Subcutaneous abdominal adipose tissue (tissue), 5 donors: ENCODE results near the gene PFN1.
"Not testable (repeated sequence)": the region's sequence is repeated elsewhere in the genome, so short reads cannot be mapped to it uniquely, and the experiment has no call there.

Experiments used
- H3K27ac ChIP-seq: one replicate; pipeline ENCODE4 v1.7.0; 2013; ENCODE audit warnings: low read depth, mild to moderate bottlenecking, inconsistent platforms, low read length, moderate library complexity
- H3K27me3 ChIP-seq, 5 donors: one replicate each; pipeline ENCODE4 v1.7.0; 2013; ENCODE audit warnings: low read length in 5 of 5, inconsistent platforms in 1 of 5; ENCODE audit not compliant: control insufficient read depth in 5 of 5, insufficient read depth in 4 of 5
- H3K36me3 ChIP-seq, 5 donors: one replicate each; pipeline ENCODE4 v1.7.0; 2013; ENCODE audit warnings: low read length in 5 of 5; ENCODE audit not compliant: control insufficient read depth in 5 of 5, insufficient read depth in 5 of 5
- H3K4me1 ChIP-seq, 5 donors: one replicate each; pipeline ENCODE4 v1.7.0; 2013; ENCODE audit warnings: low read length in 5 of 5, mild to moderate bottlenecking in 3 of 5, moderate library complexity in 1 of 5; ENCODE audit not compliant: control insufficient read depth in 5 of 5, insufficient read depth in 5 of 5
- H3K4me3 ChIP-seq, 5 donors: one replicate each; pipeline ENCODE4 v1.7.0; 2013; ENCODE audit warnings: low read length in 5 of 5, low read depth in 1 of 5
- H3K9ac ChIP-seq, 5 donors: one replicate each; pipeline ENCODE4 v1.7.0; 2013; ENCODE audit warnings: low read length in 5 of 5, mild to moderate bottlenecking in 4 of 5, moderate library complexity in 3 of 5
- H3K9me3 ChIP-seq, 5 donors: one replicate each; pipeline ENCODE4 v1.7.0; 2013; ENCODE audit warnings: low read length in 5 of 5; ENCODE audit not compliant: control insufficient read depth in 5 of 5
- donor health status: healthy.
- donor health status: healthy.
- donor health status: healthy.
- donor health status: healthy.
- donor health status: healthy.

PFN1 gene

DNA sequence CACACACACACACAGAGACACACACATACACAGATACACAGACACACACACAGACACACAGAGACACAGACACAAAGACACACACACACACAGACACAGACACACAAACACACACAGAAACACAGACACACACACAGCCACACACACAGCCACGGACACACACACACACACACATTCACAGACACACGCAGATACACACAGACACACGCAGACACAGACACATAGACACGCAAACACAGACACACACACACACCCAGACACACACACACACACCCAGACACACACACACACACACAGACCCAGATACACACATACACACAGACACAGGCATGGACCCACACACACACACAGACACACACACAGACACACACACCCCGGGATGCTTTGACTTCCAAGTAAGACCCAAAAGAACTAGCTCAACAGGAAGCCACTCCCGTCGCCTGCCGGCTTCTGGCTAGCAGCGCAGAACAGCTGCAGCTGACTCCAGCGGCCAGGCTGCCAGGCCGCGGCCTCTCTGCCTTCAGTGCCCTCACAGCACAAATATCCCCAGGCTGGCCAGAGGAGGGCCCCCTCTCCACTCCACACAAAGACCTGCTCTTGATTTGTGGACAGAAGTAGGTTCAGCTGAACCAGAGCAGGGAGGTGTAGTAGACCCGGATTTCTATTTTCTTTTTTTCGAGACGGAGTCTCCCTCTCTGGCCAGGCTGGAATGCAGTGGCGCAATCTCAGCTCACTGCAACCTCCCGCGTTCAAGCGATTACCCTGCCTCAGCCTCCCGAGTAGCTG is 39.4 kb downstream of the PFN1 start:
- Histone ChIP-seq H3K9ac (peak overlapping the region in 3 of 5 donors; percentile 35 to 48 (median 41)), H3K4me3 (peak overlapping the region in 3 of 5 donors; percentile 6 to 34 (median 26)), H3K27me3 (no peaks in the 10 kb centered on the region)

DNA sequence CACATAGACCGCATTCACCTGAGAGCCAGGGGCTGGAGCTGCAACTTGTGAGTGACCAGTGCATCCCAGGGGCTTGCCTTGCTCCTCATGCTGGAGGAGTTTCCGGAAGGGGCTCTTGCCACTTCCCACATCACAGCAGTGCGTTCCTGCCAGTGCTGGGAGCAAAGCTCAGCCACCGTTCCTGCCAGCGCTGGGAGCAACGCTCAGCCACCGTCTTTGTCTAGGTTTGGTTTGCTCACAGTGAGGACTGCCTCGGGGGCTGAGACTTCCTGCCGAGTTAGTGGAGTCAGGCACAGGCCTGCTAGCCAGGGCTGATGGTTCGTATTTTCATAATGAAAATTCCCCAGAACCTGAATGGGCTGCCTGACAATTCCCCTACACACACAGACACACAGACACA is 40.0 kb downstream of the PFN1 start:
- Histone ChIP-seq H3K4me1 (peaks cover 0 to 19% (median 16%) of the 10 kb centered on the region in 5 donors), H3K4me3 (peak overlapping the region in 1 of 5 donors; percentile 34), H3K27me3 (no peaks in the 10 kb centered on the region), H3K9me3 (no peaks in the 10 kb centered on the region), H3K36me3 (no peaks in the 10 kb centered on the region), H3K9ac (peak overlapping the region in 4 of 5 donors; percentile 4 to 48 (median 32)), H3K27ac (peak overlapping the region; percentile 41)

More for the DNA sequence above, 39.4 kb downstream of the PFN1 start:
- Histone ChIP-seq H3K4me1 (peaks cover 0 to 18% (median 16%) of the 10 kb centered on the region in 5 donors), H3K9me3 (no peaks in the 10 kb centered on the region), H3K36me3 (no peaks in the 10 kb centered on the region), H3K27ac (peak overlapping the region; percentile 41)

GRCh38 chr17:4906642-4907041 is 41.7 kb downstream of the PFN1 start:
- peaks cover 0 to 35% (median 21%) of the 10 kb centered on the region in 5 donors for H3K4me1 ChIP-seq
- not testable (repeated sequence) for H3K36me3 ChIP-seq, H3K9me3 ChIP-seq, H3K9ac ChIP-seq, H3K27me3 ChIP-seq, H3K4me3 ChIP-seq, H3K27ac ChIP-seq

DNA sequence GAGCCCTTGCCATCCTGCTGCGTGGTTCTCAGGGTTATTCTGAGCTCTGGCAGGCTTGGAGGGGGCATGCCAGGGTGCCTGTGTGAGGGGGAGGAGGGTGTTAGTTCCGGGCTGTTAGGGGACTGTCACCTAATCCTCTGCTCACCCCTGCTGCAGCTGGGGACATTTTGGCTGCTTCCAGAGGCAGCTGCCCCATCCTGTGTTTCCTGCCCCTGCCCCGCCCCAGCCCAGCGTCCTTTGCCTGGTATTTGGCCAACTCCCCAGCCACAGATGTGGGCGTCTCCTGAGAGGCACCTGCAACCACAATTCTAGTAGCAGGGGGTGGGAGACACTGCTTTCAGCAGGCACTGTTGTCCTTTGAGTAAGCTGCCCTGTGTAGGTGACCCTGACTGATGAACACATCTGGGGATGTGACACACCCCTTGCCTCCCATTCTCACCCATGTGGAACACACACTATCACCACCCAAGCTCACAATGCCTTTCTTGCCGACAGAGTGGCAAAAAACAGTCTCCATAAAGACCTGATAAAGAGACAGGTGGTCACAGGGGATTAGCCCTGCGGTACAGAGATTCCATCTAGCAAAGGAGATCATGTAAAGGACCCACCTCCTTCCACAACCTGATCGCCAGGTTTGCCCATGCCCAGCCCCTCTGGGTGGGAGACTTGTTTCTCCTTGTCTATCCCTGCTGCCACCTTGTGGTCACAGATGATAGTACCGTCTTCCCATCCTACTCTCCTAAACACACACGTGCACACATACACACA is 45.1 kb downstream of the PFN1 start, which contains the start of gene CHRNE:
TSS of gene CHRNE (minus strand) at position 48 of the 768 bp plus-strand sequence. CDS start at position 13, 35 bp downstream.
- H3K36me3 ChIP-seq: no peaks in the 10 kb centered on the region
- peak within 1 kb of the TSS in 1 of 5 donors; percentile 20 for H3K9ac ChIP-seq
- peak within 1 kb of the TSS in 2 of 5 donors; percentile 44 to 70 for H3K4me3 ChIP-seq
- H3K27ac ChIP-seq: peak within 1 kb of the TSS; percentile 75
- H3K4me1 ChIP-seq: peaks cover 0 to 54% (median 39%) of the 10 kb centered on the region in 5 donors
- no peaks in the 10 kb centered on the region for H3K9me3 ChIP-seq
- peaks cover 5 to 25% (median 9%) of the 10 kb centered on the region in 5 donors for H3K27me3 ChIP-seq

DNA sequence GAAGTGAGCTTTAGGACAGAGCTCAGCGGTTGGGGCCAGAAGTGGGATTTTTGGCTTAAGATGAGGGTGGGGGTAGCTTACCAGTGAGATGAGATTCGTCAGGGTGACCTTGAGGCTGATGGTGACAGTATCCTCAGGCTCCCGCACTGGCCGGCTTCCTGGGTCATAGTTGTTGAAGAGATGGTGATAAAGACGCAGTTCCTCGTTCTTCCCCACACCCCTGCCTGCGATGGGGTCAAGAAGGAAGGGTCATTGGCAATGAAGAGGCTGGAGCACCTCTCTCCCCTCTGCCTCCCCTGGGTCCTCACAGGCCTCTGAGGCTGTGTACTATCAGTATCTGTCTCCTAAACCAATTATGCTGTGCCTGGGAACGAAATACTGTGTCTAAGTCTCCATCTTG is 45.8 kb downstream of the PFN1 start:
- no peaks in the 10 kb centered on the region for H3K9me3 ChIP-seq
- H3K36me3 ChIP-seq: no peaks in the 10 kb centered on the region
- peaks cover 0 to 53% (median 37%) of the 10 kb centered on the region in 5 donors for H3K4me1 ChIP-seq
- H3K9ac ChIP-seq: no peak overlapping the region
- peak overlapping the region; percentile 75 for H3K27ac ChIP-seq
- H3K27me3 ChIP-seq: peaks cover 5 to 26% (median 9%) of the 10 kb centered on the region in 5 donors
- H3K4me3 ChIP-seq: no peak overlapping the region

GRCh38 chr17:4901648-4902344 is 46.5 kb downstream of the PFN1 start:
- Histone ChIP-seq H3K36me3 (peaks cover 0 to 6% (median 6%) of the 10 kb centered on the region in 5 donors), H3K27ac (peak overlapping the region; percentile 75), H3K9ac (peak overlapping the region in 2 of 5 donors; percentile 1 to 70), H3K4me1 (peaks cover 0 to 53% (median 37%) of the 10 kb centered on the region in 5 donors), H3K9me3 (no peaks in the 10 kb centered on the region), H3K4me3 (peak overlapping the region in 4 of 5 donors; percentile 28 to 72 (median 69)), H3K27me3 (peaks cover 5 to 26% (median 9%) of the 10 kb centered on the region in 5 donors)

DNA sequence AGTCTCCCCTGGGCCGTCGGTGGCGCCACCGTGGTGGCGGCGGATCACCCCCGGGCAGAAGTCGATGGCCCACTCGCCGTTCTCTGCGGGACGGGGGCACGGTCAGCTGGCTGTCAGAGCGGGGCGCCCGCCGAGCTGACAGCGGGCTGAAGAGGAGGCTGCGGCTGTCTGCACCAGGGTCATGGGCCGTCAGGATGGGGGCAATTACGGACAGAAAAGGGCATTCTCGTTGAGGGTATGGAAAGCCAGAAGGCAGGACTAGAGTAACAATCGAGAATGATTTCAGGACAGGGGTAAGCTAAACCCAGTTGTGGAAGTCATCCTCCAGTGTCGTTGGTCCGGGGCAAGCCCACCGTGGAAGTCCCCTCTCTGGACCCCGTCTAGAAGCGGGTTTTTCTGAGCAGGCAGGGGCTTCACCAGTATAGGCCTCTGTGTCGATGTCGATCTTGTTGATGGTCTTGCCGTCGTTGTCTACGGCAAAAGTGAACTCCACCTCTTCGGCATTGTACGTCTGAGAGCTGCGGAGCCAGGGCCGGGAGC is 47.2 kb downstream of the PFN1 start:
- Histone ChIP-seq H3K9ac (peak overlapping the region in 2 of 5 donors; percentile 1 to 70), H3K27me3 (peaks cover 5 to 26% (median 9%) of the 10 kb centered on the region in 5 donors)

DNA sequence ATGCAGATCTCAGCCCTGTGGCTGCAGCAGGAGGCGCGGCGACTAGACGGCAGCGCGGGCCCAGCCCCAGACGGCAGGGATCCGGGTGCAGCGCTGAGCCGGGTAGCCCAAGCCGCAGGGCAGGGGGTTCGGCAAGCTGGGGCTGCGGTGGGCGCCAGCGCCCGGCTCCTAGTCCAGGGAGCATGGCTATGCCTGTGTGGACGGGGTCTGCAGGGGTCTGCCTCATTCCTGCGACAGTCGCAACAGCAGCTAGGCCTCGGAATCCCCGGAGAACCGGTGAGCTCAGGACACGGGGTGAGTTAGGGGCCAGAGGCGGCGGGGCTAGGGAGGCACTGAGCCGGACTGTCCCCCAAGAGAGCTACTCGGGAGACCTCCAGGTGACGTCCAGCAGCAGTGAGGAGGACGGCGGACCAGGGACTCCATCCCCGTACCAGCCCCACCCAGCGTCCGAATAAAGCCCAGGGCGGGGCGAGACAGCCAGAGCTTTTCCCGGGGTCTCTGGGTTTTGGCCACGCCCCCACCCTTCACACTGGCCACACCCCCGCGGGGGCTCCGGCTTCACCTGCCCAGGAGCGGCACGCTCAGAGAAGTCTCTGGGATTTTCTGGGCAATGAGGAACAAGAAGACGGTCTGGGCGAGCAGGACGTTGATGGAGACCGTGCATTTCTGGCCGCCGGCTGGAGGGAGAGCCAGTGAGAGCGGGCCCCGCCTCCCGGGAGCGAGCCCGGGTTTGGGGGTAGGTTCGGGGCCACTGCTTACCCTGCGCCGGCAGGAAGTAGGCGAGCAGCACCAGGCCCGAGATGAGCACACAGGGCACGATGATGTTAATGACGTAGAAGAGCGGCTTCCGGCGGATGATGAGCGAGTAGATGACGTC is 47.9 kb downstream of the PFN1 start:
- H3K4me3 ChIP-seq: peak overlapping the region in 4 of 5 donors; percentile 45 to 72 (median 69)
- H3K9ac ChIP-seq: peak overlapping the region in 3 of 5 donors; percentile 1 to 45 (median 37)
- H3K9me3 ChIP-seq: no peaks in the 10 kb centered on the region
- peaks cover 0 to 53% (median 37%) of the 10 kb centered on the region in 5 donors for H3K4me1 ChIP-seq
- no peak overlapping the region for H3K27ac ChIP-seq
- H3K27me3 ChIP-seq: peaks cover 5 to 26% (median 9%) of the 10 kb centered on the region in 5 donors
- peaks cover 0 to 20% (median 19%) of the 10 kb centered on the region in 5 donors for H3K36me3 ChIP-seq

More for the DNA sequence above, 47.2 kb downstream of the PFN1 start:
- Histone ChIP-seq H3K27ac (peak overlapping the region; percentile 32), H3K9me3 (no peaks in the 10 kb centered on the region), H3K4me3 (peak overlapping the region in 4 of 5 donors; percentile 28 to 72 (median 69)), H3K4me1 (peaks cover 0 to 53% (median 37%) of the 10 kb centered on the region in 5 donors), H3K36me3 (peaks cover 0 to 12% (median 12%) of the 10 kb centered on the region in 5 donors)
